Panc1 (cell line): ENCODE measurements around the gene FAM120C. TPM values are rescaled to one million over a fixed set of nuclear protein-coding genes. Genes with fewer than 3 reads are reported as not detected.

Source experiments
- ATAC-seq: fragments of 200-7000 bp; cut with Tn5 transposase; 2 replicates; pipeline ENCODE4 v1.9.1; 2020; ENCODE audit warnings: mild to moderate bottlenecking, moderate library complexity
- BruUV-seq: library from RNA; stranded (reverse); fragments of 400-500 nt; replicated peaks from 2 replicates; lab custom pipeline; 2021; lab: Mats Ljungman, UMichigan
- CTCF ChIA-PET: fragments of 300-600 bp; sonication (Branson Sonifier 250); formaldehyde crosslinking; loops from one replicate; lab custom pipeline; 2022; ENCODE audit warnings: antibody characterized with exemption; lab: Charles Lee
- POLR2A ChIA-PET: fragments of 300-600 bp; sonication (Branson Sonifier 250); formaldehyde crosslinking; loops from one replicate; lab custom pipeline; 2022; ENCODE audit warnings: antibody characterized with exemption; lab: Charles Lee
- DNase-seq: peaks from one replicate; pipeline ENCODE4 v3.0.0-alpha.2; 2010; ENCODE audit warnings: low read depth, low spot score
- H3K27ac ChIP-seq: 2 replicates; pipeline ENCODE4 v1.5.1; 2011; ENCODE audit warnings: mild to moderate bottlenecking, low read length, inconsistent platforms
- H3K27me3 ChIP-seq: fragments of 200-500 bp; sonication (Bioruptor generic); 2 replicates; pipeline ENCODE4 v1.6.0; 2014; ENCODE audit warnings: low read length, inconsistent platforms; ENCODE audit not compliant: control insufficient read depth, insufficient read depth
- H3K36me3 ChIP-seq: fragments of 200-500 bp; sonication (Bioruptor generic); 2 replicates; pipeline ENCODE4 v1.5.1; 2014; ENCODE audit warnings: inconsistent platforms, mild to moderate bottlenecking, low read length, moderate library complexity; ENCODE audit not compliant: control insufficient read depth, insufficient read depth
- H3K4me1 ChIP-seq: 2 replicates; pipeline ENCODE4 v1.5.1; 2011; ENCODE audit warnings: inconsistent platforms, mild to moderate bottlenecking, low read length, moderate library complexity; ENCODE audit not compliant: control insufficient read depth, insufficient read depth
- H3K4me3 ChIP-seq, 2 experiments: 2 replicates each; pipeline ENCODE4 v1.5.1; 2011 to 2012; ENCODE audit warnings: low read depth in 2 of 2, low read length in 2 of 2, mild to moderate bottlenecking in 2 of 2, inconsistent platforms in 1 of 2, moderate library complexity in 1 of 2
- H3K9me3 ChIP-seq: fragments of 200-500 bp; sonication (Bioruptor generic); 2 replicates; pipeline ENCODE4 v1.5.1; 2014; ENCODE audit warnings: low read depth, mild to moderate bottlenecking, inconsistent platforms, low read length, moderate library complexity; ENCODE audit not compliant: control insufficient read depth, insufficient read depth
- CTCF ChIP-seq: fragments of 450-650 bp; IDR thresholded peaks from 2 replicates; pipeline ENCODE4 v1.5.1; 2017; ENCODE audit warnings: mild to moderate bottlenecking
- POLR2AphosphoS5 ChIP-seq: IDR thresholded peaks from 2 replicates; pipeline ENCODE4 v1.6.1; 2012; ENCODE audit warnings: mild to moderate bottlenecking, low read depth, low read length, moderate library complexity
- SIN3A ChIP-seq: IDR thresholded peaks from 2 replicates; pipeline ENCODE4 v1.6.1; 2012; ENCODE audit warnings: low read depth, mild to moderate bottlenecking, low read length, moderate library complexity, borderline replicate concordance; ENCODE audit not compliant: insufficient read depth
- TCF7L2 ChIP-seq: IDR thresholded peaks from 2 replicates; pipeline ENCODE4 v1.6.1; 2011; ENCODE audit warnings: mild to moderate bottlenecking, low read depth, low read length, inconsistent platforms
- in situ Hi-C: cut with HindIII; loops from 2 replicates; pipeline ENCODE4 v1.10.0; 2016; ENCODE audit warnings: low sequenced_read_pairs, low pct_unique_long_range_greater_than_20kb
- intact Hi-C: fragments of 100-400 bp; cut with micrococcal nuclease; formaldehyde crosslinking; loops from one replicate; pipeline ENCODE4 v1.10.0; 2022; ENCODE audit not compliant: unreplicated experiment
- total RNA-seq: library from RNA; stranded (reverse); gene quantifications from one replicate; pipeline ENCODE4 v1.2.1, GENCODE V29; 2021; ENCODE audit not compliant: unreplicated experiment
- TF ChIP-seq, protein P1 (sequence below), 2 experiments: IDR thresholded peaks; 2 replicates each; pipeline ENCODE4 v1.6.1; 2011 to 2012; ENCODE audit warnings: low read depth in 2 of 2, control low read depth in 1 of 2, low read length in 1 of 2, mild to moderate bottlenecking in 1 of 2, moderate library complexity in 1 of 2; ENCODE audit not compliant: insufficient read depth in 1 of 2

Gene FAM120C
- total RNA-seq, 1 experiment from 2014 or later = 12.1 TPM

GRCh38 chrX:54064564-54064963 is 118.5 kb downstream of the FAM120C start:
- TF ChIP-seq POLR2AphosphoS5 = no peak
- no peak for TF ChIP-seq TCF7L2
- TF ChIP-seq SIN3A = no peak
- TF ChIP-seq, protein P1, sequence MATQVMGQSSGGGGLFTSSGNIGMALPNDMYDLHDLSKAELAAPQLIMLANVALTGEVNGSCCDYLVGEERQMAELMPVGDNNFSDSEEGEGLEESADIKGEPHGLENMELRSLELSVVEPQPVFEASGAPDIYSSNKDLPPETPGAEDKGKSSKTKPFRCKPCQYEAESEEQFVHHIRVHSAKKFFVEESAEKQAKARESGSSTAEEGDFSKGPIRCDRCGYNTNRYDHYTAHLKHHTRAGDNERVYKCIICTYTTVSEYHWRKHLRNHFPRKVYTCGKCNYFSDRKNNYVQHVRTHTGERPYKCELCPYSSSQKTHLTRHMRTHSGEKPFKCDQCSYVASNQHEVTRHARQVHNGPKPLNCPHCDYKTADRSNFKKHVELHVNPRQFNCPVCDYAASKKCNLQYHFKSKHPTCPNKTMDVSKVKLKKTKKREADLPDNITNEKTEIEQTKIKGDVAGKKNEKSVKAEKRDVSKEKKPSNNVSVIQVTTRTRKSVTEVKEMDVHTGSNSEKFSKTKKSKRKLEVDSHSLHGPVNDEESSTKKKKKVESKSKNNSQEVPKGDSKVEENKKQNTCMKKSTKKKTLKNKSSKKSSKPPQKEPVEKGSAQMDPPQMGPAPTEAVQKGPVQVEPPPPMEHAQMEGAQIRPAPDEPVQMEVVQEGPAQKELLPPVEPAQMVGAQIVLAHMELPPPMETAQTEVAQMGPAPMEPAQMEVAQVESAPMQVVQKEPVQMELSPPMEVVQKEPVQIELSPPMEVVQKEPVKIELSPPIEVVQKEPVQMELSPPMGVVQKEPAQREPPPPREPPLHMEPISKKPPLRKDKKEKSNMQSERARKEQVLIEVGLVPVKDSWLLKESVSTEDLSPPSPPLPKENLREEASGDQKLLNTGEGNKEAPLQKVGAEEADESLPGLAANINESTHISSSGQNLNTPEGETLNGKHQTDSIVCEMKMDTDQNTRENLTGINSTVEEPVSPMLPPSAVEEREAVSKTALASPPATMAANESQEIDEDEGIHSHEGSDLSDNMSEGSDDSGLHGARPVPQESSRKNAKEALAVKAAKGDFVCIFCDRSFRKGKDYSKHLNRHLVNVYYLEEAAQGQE (IDR thresholded peaks at IDR 0.05; ENCODE audit: insufficient read depth in 1 of 2, low read depth in 2 of 2, low read length in 1 of 2) = no peak
- no peak for TF ChIP-seq CTCF
- Histone ChIP-seq H3K4me1 (no peaks in the 10 kb centered on the region), H3K27ac (no peak overlapping the region), H3K9me3 (no peaks in the 10 kb centered on the region), H3K27me3 (no peaks in the 10 kb centered on the region), H3K36me3 (no peaks in the 10 kb centered on the region), H3K4me3 (no peak overlapping the region)
- CTCF ChIA-PET = no interaction called here
- intact Hi-C loops = no loop called here
- in situ Hi-C loops = no loop called here
- DNase-seq (no peak), ATAC-seq (no peak)
- POLR2A ChIA-PET = no interaction called here
- BruUV-seq = no TSS peak

GRCh38 chrX:54063361-54063760 is 119.7 kb downstream of the FAM120C start:
- ChIA-PET POLR2A (no interaction called here), CTCF (no interaction called here)
- Histone ChIP-seq H3K36me3 (no peaks in the 10 kb centered on the region), H3K27ac (no peak overlapping the region), H3K9me3 (no peaks in the 10 kb centered on the region), H3K4me1 (no peaks in the 10 kb centered on the region), H3K27me3 (no peaks in the 10 kb centered on the region), H3K4me3 (no peak overlapping the region)
- intact Hi-C loops = no loop called here
- no peak for DNase-seq
- BruUV-seq = no TSS peak
- TF ChIP-seq, protein P1 (IDR thresholded peaks at IDR 0.05; ENCODE audit: insufficient read depth in 1 of 2, low read depth in 2 of 2, low read length in 1 of 2) = no peak
- TF ChIP-seq POLR2AphosphoS5 (no peak), TCF7L2 (no peak), CTCF (no peak), SIN3A (no peak)
- in situ Hi-C loops = no loop called here
- no peak for ATAC-seq
